K562 (cell line): ENCODE data around the gene IL17RC. TPM values are rescaled to one million over a fixed set of nuclear protein-coding genes. Genes with fewer than 3 reads are reported as not detected.

Experiments used
- AFF4 ChIP-seq: sonication (generic); formaldehyde crosslinking; IDR thresholded peaks from 2 replicates; pipeline ENCODE4 v1.8.0; 2023; ENCODE audit warnings: mild to moderate bottlenecking, missing genetic modification reagents
- BRCA1 ChIP-seq, 2 experiments: fragments of 450-650 bp in 1 of 2; sonication (generic) in 1 of 2; formaldehyde crosslinking in 1 of 2; IDR thresholded peaks; 2 replicates each; pipeline versions ENCODE4 v1.5.0 to v1.6.1; 2017 to 2020; ENCODE audit warnings: mild to moderate bottlenecking in 1 of 2, missing genetic modification reagents in 1 of 2
- EGR1 ChIP-seq: fragments of 450-650 bp; conservative IDR thresholded peaks from 2 replicates; pipeline ENCODE4 v1.6.1; 2017; ENCODE audit warnings: mild to moderate bottlenecking
- ESRRA ChIP-seq: fragments of 450-650 bp; IDR thresholded peaks from 2 replicates; pipeline ENCODE4 v1.6.1; 2014; ENCODE audit warnings: low read depth, mild to moderate bottlenecking, moderate library complexity, borderline replicate concordance
- GABPA ChIP-seq: fragments of 200-800 bp; sonication (Bioruptor generic); conservative IDR thresholded peaks from 2 replicates; pipeline ENCODE4 v1.6.1; 2016; ENCODE audit warnings: low read depth, missing genetic modification characterization, missing compliant biosample characterization
- HBP1 ChIP-seq: fragments of 450-650 bp; formaldehyde crosslinking; IDR thresholded peaks from 2 replicates; pipeline ENCODE4 v1.4.0; 2022; ENCODE audit warnings: missing genetic modification characterization
- HDAC1 ChIP-seq, 2 experiments: fragments of 450-650 bp; IDR thresholded peaks; 2 replicates each; pipeline ENCODE4 v1.6.1; 2016 to 2017; ENCODE audit warnings: inconsistent platforms in 1 of 2, mild to moderate bottlenecking in 1 of 2, moderate library complexity in 1 of 2
- KDM1A ChIP-seq, 2 experiments: fragments of 450-650 bp; IDR thresholded peaks; 2 replicates each; pipeline ENCODE4 v1.6.1; 2016; ENCODE audit warnings: mild to moderate bottlenecking in 2 of 2
- MLLT1 ChIP-seq, 2 experiments: fragments of 450-650 bp; IDR thresholded peaks; 2 replicates each; pipeline ENCODE4 v1.6.1; 2016
- VEZF1 ChIP-seq: fragments of 200-800 bp; sonication (Bioruptor generic); IDR thresholded peaks from 2 replicates; pipeline ENCODE4 v1.6.1; 2017; ENCODE audit warnings: missing genetic modification characterization, missing compliant biosample characterization
- ZBTB17 ChIP-seq: fragments of 450-650 bp; formaldehyde crosslinking; IDR thresholded peaks from 2 replicates; pipeline ENCODE4 v1.4.0; 2020; ENCODE audit warnings: mild to moderate bottlenecking
- ZBTB33 ChIP-seq: sonication (generic); formaldehyde crosslinking; IDR thresholded peaks from 2 replicates; pipeline ENCODE4 v1.8.1; 2023; ENCODE audit warnings: mild to moderate bottlenecking, missing genetic modification reagents
- ZC3H11A ChIP-seq: IDR thresholded peaks from 2 replicates; pipeline ENCODE4 v1.6.1; 2012; ENCODE audit warnings: low read depth, low read length, improper control_type of control experiment
- ZNF224 ChIP-seq: sonication (generic); formaldehyde crosslinking; IDR thresholded peaks from 2 replicates; pipeline ENCODE4 v1.8.0; 2022; ENCODE audit warnings: mild to moderate bottlenecking, missing genetic modification reagents
- ZNF584 ChIP-seq: fragments of 200-800 bp; sonication (Bioruptor generic); IDR thresholded peaks from 2 replicates; pipeline ENCODE4 v1.6.1; 2016; ENCODE audit warnings: low read depth, mild to moderate bottlenecking, missing genetic modification characterization, missing compliant biosample characterization
- ZNF717 ChIP-seq: fragments of 250-450 bp; sonication (Bioruptor Pico); IDR thresholded peaks from 2 replicates; pipeline ENCODE4 v1.5.0; 2021
- polyA plus RNA-seq, 8 experiments: library from polyadenylated mRNA; depleted of rRNA in 4 of 8; stranded (reverse) in 5 of 8; unstranded in 3 of 8; fragments of >200 nt; fragmentation: Nextera tagmentation in 2 of 8; fragmentation: Illumina TruSeq in 1 of 8; extraction: Ambion mirVana in 2 of 8; extraction: Trizol in 1 of 8; gene quantifications; 2 replicates each; pipeline versions ENCODE4 v1.2.1 to v1.2.3, GENCODE V29; 2011 to 2014; ENCODE audit warnings: inconsistent platforms in 1 of 8, missing spikeins in 1 of 8
- total RNA-seq, 7 experiments: library from RNA; depleted of rRNA in 6 of 7; stranded (reverse); fragments of >200 nt in 6 of 7; fragmentation: Illumina TruSeq in 2 of 7; extraction: Trizol in 2 of 7; gene quantifications; 2 replicates each; pipeline versions ENCODE4 v1.2.1 to v1.2.3, GENCODE V29; 2011 to 2021; ENCODE audit warnings: low replicate concordance in 1 of 7

The IL17RC gene
- total and polyA plus RNA-seq, 9 of the 15 experiments (the other 6 are each of a cell fraction or from before 2014, with no cell fraction given) = 0.15 to 11.4 (median 7.1) TPM; not detected in 1

- TF ChIP-seq HDAC1 (IDR thresholded peaks at IDR 0.05) (peak in 1 of 2 experiments; percentile 91; a peak in 2 of 4 replicates), AFF4 (CRISPR knock-in tag) (peak; percentile 81; the same call in 1 of the 2 replicates), ZNF584 (no peak), KDM1A (IDR thresholded peaks at IDR 0.05) (peak; percentile 60 to 67; a peak in 2 of 4 replicates), ZBTB17 (CRISPR knock-in tag) (peak; percentile 60), HBP1 (CRISPR knock-in tag) (peak; percentile 85; the same call in 1 of the 2 replicates), MLLT1 (IDR thresholded peaks at IDR 0.05) (peak; percentile 16 to 75; a peak in 2 of 4 replicates), VEZF1 (CRISPR knock-in tag) (peak; percentile 98), GABPA (tag) (peak; percentile 95), ZC3H11A (0 out of 2 replicates have a peak, but pooled peaks have one; percentile 17), ZBTB33 (CRISPR knock-in tag) (peak; percentile 76), BRCA1 (IDR thresholded peaks at IDR 0.05) (no peak), BRCA1 (CRISPR knock-in tag; IDR thresholded peaks at IDR 0.05) (no peak), ZNF717 (CRISPR knock-in tag) (no peak), ESRRA (peak; percentile 59; the same call in 1 of the 2 replicates), EGR1 (peak; percentile 98), ZNF224 (CRISPR knock-in tag) (0 out of 2 replicates have a peak, but pooled peaks have one; percentile 85)
These were observed 26.4 kb upstream of the IL17RC start, which contains the start of gene JAGN1 (continued) for GRCh38 chr3:9890249-9891071.
